H1 (cell line): ENCODE data around the gene PTCH1. TPM values are rescaled to one million over a fixed set of nuclear protein-coding genes. Genes with fewer than 3 reads are reported as not detected.

ENCODE experiments used
- ATF3 ChIP-seq: IDR thresholded peaks from 2 replicates; pipeline ENCODE4 v1.6.1; 2011; ENCODE audit warnings: low read depth, mild to moderate bottlenecking, low read length; ENCODE audit not compliant: insufficient read depth
- BRCA1 ChIP-seq: IDR thresholded peaks from 2 replicates; pipeline ENCODE4 v1.6.1; 2012; ENCODE audit warnings: low read depth, low read length, improper control_type of control experiment
- CBX5 ChIP-seq: fragments of 300-800, 300-1000 bp; sonication (generic); IDR thresholded peaks from 2 replicates; pipeline ENCODE4 v1.7.1; 2016; ENCODE audit warnings: antibody characterized with exemption, low read length, low read depth
- CBX8 ChIP-seq: fragments of 300-800, 300-1000 bp; sonication (generic); IDR thresholded peaks from 2 replicates; pipeline ENCODE4 v1.7.1; 2016; ENCODE audit warnings: low read depth, low read length, borderline replicate concordance
- CEBPB ChIP-seq: IDR thresholded peaks from 2 replicates; pipeline ENCODE4 v1.6.1; 2012; ENCODE audit warnings: low read depth, low read length
- CHD1 ChIP-seq: IDR thresholded peaks from 2 replicates; pipeline ENCODE4 v1.6.1; 2012; ENCODE audit warnings: low read depth, low read length, improper control_type of control experiment
- CTBP2 ChIP-seq: IDR thresholded peaks from 2 replicates; pipeline ENCODE4 v1.7.0; 2011; ENCODE audit warnings: borderline replicate concordance, mild to moderate bottlenecking, moderate library complexity, mixed read lengths, low read length; ENCODE audit not compliant: insufficient read depth, insufficient read length
- EZH2 ChIP-seq: fragments of 200-600 bp; sonication (generic); IDR thresholded peaks from 2 replicates; pipeline ENCODE4 v1.7.1; 2012; ENCODE audit warnings: low read depth, mild to moderate bottlenecking, moderate library complexity, low read length, inconsistent platforms; ENCODE audit not compliant: severe bottlenecking
- FOSL1 ChIP-seq: IDR thresholded peaks from 2 replicates; pipeline ENCODE4 v1.6.1; 2011; ENCODE audit warnings: mild to moderate bottlenecking, low read depth, low read length, moderate library complexity; ENCODE audit not compliant: insufficient read depth
- HDAC6 ChIP-seq: IDR thresholded peaks from one replicate; pipeline ENCODE4 v1.7.1; 2012; ENCODE audit warnings: low read depth, mild to moderate bottlenecking, inconsistent platforms, low read length, moderate library complexity
- KDM4A ChIP-seq: IDR thresholded peaks from one replicate; pipeline ENCODE4 v1.7.1; 2012; ENCODE audit warnings: low read depth, mild to moderate bottlenecking, moderate library complexity, low read length, inconsistent platforms; ENCODE audit not compliant: severe bottlenecking
- KDM5A ChIP-seq: fragments of 200-600 bp; IDR thresholded peaks from 2 replicates; pipeline ENCODE4 v1.7.1; 2012; ENCODE audit warnings: mild to moderate bottlenecking, low read length, inconsistent platforms, mixed read lengths
- RAD21 ChIP-seq, 2 experiments: IDR thresholded peaks in 1 of 2; conservative IDR thresholded peaks in 1 of 2; 2 replicates each; pipeline ENCODE4 v1.6.1; 2011; ENCODE audit warnings: low read depth in 2 of 2, low read length in 2 of 2, improper control_type of control experiment in 1 of 2, inconsistent platforms in 1 of 2, mild to moderate bottlenecking in 1 of 2, moderate library complexity in 1 of 2
- RNF2 ChIP-seq: fragments of 200-900, 300-1000 bp; sonication (generic); IDR thresholded peaks from 2 replicates; pipeline ENCODE4 v1.7.1; 2016; ENCODE audit warnings: borderline replicate concordance, low read depth, mild to moderate bottlenecking, antibody characterized with exemption, low read length; ENCODE audit not compliant: poor library complexity, severe bottlenecking; ENCODE audit errors: missing control alignments
- RXRA ChIP-seq: IDR thresholded peaks from 2 replicates; pipeline ENCODE4 v1.6.1; 2011; ENCODE audit warnings: low read depth, mild to moderate bottlenecking, low read length, moderate library complexity; ENCODE audit not compliant: insufficient read depth
- SIN3A ChIP-seq, 2 experiments: IDR thresholded peaks in 1 of 2; conservative IDR thresholded peaks in 1 of 2; 2 replicates each; pipeline ENCODE4 v1.6.1; 2011 to 2012; ENCODE audit warnings: low read length in 2 of 2, improper control_type of control experiment in 1 of 2, low read depth in 1 of 2, mild to moderate bottlenecking in 1 of 2
- SP2 ChIP-seq: IDR thresholded peaks from 2 replicates; pipeline ENCODE4 v1.6.1; 2012; ENCODE audit warnings: mild to moderate bottlenecking, low read length, inconsistent platforms
- SP4 ChIP-seq: IDR thresholded peaks from 2 replicates; pipeline ENCODE4 v1.6.1; 2012; ENCODE audit warnings: low read length, inconsistent platforms
- TAF1 ChIP-seq: IDR thresholded peaks from 2 replicates; pipeline ENCODE4 v1.6.1; 2011; ENCODE audit warnings: mild to moderate bottlenecking, low read depth, low read length
- TCF12 ChIP-seq: IDR thresholded peaks from 2 replicates; pipeline ENCODE4 v1.6.1; 2011; ENCODE audit warnings: low read depth, mild to moderate bottlenecking, low read length
- ZNF274 ChIP-seq: IDR thresholded peaks from 2 replicates; pipeline ENCODE4 v1.7.0; 2012; ENCODE audit warnings: low read length, borderline replicate concordance; ENCODE audit errors: extremely low read depth
- polyA plus RNA-seq, 7 experiments: library from polyadenylated mRNA; depleted of rRNA in 3 of 7; stranded (reverse) in 5 of 7; unstranded in 2 of 7; fragments of >200 nt in 5 of 7; fragments of 200-250 nt in 2 of 7; gene quantifications; 1 replicate in 5 of 7; 2 replicates in 1 of 7; 4 replicates in 1 of 7; pipeline versions ENCODE4 v1.2.1 to v1.2.3, GENCODE V29; 2011 to 2013; ENCODE audit warnings: missing spikeins in 2 of 7, mixed read lengths in 2 of 7
- total RNA-seq: library from RNA; stranded (reverse); fragmentation: NEBNext Ultra II Directional; extraction: Animal tissue kit (Norgen Biotek cat#: 25700); gene quantifications from 2 replicates; pipeline ENCODE4 v1.2.1, GENCODE V29; 2021
- TF ChIP-seq, protein P1 (sequence below): IDR thresholded peaks from 2 replicates; pipeline ENCODE4 v1.6.1; 2012; ENCODE audit warnings: inconsistent platforms

Gene PTCH1
- total and polyA plus RNA-seq, 2 of the 8 experiments (the other 6 are each of a cell fraction or from before 2014, with no cell fraction given), result 6.4 to 34.1 TPM

DNA sequence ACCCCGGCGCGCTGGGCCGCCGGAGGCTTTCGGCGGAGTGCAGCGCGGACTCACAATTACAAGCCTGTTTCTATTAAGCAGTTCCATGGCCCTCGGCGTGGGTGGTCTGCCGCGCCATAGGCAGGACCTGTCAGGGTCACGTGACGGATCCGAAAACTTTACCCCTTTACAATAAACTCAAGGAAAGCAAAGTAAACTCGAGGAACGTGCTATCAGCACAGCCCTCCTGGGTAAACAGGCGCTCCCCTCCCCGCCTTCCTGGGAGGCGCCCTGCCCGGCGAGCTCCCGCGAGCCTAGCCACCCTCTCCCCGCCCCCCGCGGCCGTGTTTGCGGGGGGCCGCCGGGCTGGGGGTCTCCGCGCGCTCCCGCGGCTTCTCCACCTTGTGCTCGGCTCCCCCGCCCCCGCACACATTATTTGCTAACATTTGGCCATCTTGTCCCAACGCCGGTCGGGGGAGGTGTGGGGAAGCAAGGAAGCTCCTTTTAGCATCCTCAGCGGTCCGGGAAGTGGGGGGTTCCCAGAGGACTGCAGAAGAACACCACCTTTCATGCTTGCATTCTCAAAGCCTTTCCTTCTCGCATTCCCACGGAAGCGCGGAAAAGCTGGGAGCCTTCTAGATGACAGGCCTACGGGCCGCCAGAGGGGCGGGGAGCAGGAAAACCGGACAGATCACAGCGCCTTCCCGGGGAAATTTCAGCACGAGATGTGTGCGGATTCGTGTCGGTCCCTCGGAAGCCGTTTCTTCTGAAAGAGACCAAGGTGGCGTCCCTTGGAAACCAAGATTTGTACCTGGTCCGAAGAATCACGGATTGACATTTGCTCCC lies at the start of gene PTCH1 (continued):
- peak; percentile 85 for TF ChIP-seq EZH2
- TF ChIP-seq RAD21 (IDR thresholded peaks at IDR 0.05 in 1 of 2, conservative IDR thresholded peaks at IDR 0.05 in 1 of 2; ENCODE audit: low read depth in 2 of 2, low read length in 2 of 2), result no peak
- TF ChIP-seq SIN3A (conservative IDR thresholded peaks at IDR 0.05 in 1 of 2, IDR thresholded peaks at IDR 0.05 in 1 of 2; ENCODE audit: low read depth in 1 of 2, low read length in 2 of 2), result 0 out of 4 replicates have a peak, but pooled peaks of 1 of the 2 experiments have one; percentile 57
- no peak for TF ChIP-seq RNF2
- TF ChIP-seq CBX8, result no peak
- TF ChIP-seq CEBPB, result no peak
- no peak for TF ChIP-seq BRCA1
- TF ChIP-seq TCF12, result no peak
- TF ChIP-seq HDAC6, result no peak
- TF ChIP-seq ATF3, result peak; percentile 47; the same call in 1 of the 2 replicates
- no peak for TF ChIP-seq TAF1
- no peak for TF ChIP-seq FOSL1
- TF ChIP-seq CHD1, result no peak
- no peak for TF ChIP-seq CTBP2
- TF ChIP-seq, protein P1, sequence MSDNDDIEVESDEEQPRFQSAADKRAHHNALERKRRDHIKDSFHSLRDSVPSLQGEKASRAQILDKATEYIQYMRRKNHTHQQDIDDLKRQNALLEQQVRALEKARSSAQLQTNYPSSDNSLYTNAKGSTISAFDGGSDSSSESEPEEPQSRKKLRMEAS, result peak; percentile 55
- TF ChIP-seq ZNF274, result no peak
- TF ChIP-seq KDM4A, result peak; percentile 57
- no peak for TF ChIP-seq SP4
- TF ChIP-seq RXRA, result no peak
- no peak for TF ChIP-seq CBX5
- no peak for TF ChIP-seq KDM5A
- TF ChIP-seq SP2, result no peak
